Measurements from ENCODE around the gene HEATR5B. TPM values are rescaled to one million over a fixed set of nuclear protein-coding genes. Genes with fewer than 3 reads are reported as not detected.
"Not testable (repeated sequence)": the region's sequence is repeated elsewhere in the genome, so short reads cannot be mapped to it uniquely, and the experiment has no call there.

HEATR5B gene
- total RNA-seq, 1 donor from 2014 or later = 26.3 TPM

GRCh38 chr2:37005118-37005868 is 78.9 kb downstream of the HEATR5B start:
- DNase-seq (ENCODE audit: low spot score) = no peak

DNA sequence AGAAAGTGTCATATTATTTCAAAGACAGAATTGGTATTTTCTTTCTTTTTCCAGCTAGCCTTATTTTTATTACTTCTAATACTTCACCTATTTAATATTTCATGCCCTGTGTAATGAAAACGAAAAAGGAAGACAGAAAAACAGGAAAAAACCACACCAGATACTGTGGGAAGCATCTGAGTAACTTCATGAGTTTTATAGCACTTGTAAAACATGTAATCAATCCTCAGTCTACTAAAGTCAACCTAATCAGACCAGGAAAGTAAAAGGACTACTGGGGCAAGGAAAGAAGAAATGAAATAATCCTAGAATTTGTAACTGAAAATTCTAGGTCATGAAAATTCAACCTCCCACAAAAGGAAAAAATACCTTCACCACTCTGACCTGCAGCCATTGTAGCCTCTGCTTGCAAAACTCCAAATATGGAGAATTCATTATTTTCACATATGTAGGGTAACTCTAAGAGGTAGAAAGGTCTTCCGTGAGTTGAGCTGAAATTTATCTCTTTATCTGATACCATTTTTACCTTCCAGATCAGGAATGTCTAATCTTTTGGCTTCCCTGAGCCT is 83.1 kb downstream of the HEATR5B start:
- DNase-seq (ENCODE audit: low spot score) = no peak
- H3K36me3 Mint-ChIP-seq (ENCODE audit: low read depth, unreplicated experiment) = peaks cover 34% of the 10 kb centered on the region
- no peaks in the 10 kb centered on the region for H3K9me3 Mint-ChIP-seq (ENCODE audit: unreplicated experiment)
- no peak overlapping the region for H3K4me3 Mint-ChIP-seq (ENCODE audit: unreplicated experiment)
- H3K27ac Mint-ChIP-seq (ENCODE audit: unreplicated experiment) = no peak overlapping the region
- H3K4me1 Mint-ChIP-seq (ENCODE audit: unreplicated experiment) = peaks cover 12% of the 10 kb centered on the region
- TF ChIP-seq, protein P1, sequence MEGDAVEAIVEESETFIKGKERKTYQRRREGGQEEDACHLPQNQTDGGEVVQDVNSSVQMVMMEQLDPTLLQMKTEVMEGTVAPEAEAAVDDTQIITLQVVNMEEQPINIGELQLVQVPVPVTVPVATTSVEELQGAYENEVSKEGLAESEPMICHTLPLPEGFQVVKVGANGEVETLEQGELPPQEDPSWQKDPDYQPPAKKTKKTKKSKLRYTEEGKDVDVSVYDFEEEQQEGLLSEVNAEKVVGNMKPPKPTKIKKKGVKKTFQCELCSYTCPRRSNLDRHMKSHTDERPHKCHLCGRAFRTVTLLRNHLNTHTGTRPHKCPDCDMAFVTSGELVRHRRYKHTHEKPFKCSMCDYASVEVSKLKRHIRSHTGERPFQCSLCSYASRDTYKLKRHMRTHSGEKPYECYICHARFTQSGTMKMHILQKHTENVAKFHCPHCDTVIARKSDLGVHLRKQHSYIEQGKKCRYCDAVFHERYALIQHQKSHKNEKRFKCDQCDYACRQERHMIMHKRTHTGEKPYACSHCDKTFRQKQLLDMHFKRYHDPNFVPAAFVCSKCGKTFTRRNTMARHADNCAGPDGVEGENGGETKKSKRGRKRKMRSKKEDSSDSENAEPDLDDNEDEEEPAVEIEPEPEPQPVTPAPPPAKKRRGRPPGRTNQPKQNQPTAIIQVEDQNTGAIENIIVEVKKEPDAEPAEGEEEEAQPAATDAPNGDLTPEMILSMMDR (IDR thresholded peaks at IDR 0.05; ENCODE audit: unreplicated experiment) = no peak
- no peaks in the 10 kb centered on the region for H3K27me3 Mint-ChIP-seq (ENCODE audit: unreplicated experiment)

More at GRCh38 chr2:37005118-37005868, 78.9 kb downstream of the HEATR5B start:
- no peaks in the 10 kb centered on the region for H3K9me3 Mint-ChIP-seq (ENCODE audit: unreplicated experiment)
- no peak overlapping the region for H3K27ac Mint-ChIP-seq (ENCODE audit: unreplicated experiment)
- TF ChIP-seq, protein P1 (IDR thresholded peaks at IDR 0.05; ENCODE audit: unreplicated experiment) = no peak
- peaks cover 16% of the 10 kb centered on the region for H3K4me1 Mint-ChIP-seq (ENCODE audit: unreplicated experiment)
- H3K4me3 Mint-ChIP-seq (ENCODE audit: unreplicated experiment) = no peak overlapping the region
- peaks cover 21% of the 10 kb centered on the region for H3K36me3 Mint-ChIP-seq (ENCODE audit: low read depth, unreplicated experiment)
- no peaks in the 10 kb centered on the region for H3K27me3 Mint-ChIP-seq (ENCODE audit: unreplicated experiment)

- TF ChIP-seq, protein P1 (IDR thresholded peaks at IDR 0.05; ENCODE audit: unreplicated experiment) = no peak
- peaks cover 12% of the 10 kb centered on the region for H3K4me1 Mint-ChIP-seq (ENCODE audit: unreplicated experiment)
- no peak for DNase-seq (ENCODE audit: low spot score)
- no peak overlapping the region for H3K4me3 Mint-ChIP-seq (ENCODE audit: unreplicated experiment)
- no peaks in the 10 kb centered on the region for H3K27me3 Mint-ChIP-seq (ENCODE audit: unreplicated experiment)
- no peaks in the 10 kb centered on the region for H3K9me3 Mint-ChIP-seq (ENCODE audit: unreplicated experiment)
- H3K27ac Mint-ChIP-seq (ENCODE audit: unreplicated experiment) = no peak overlapping the region
- H3K36me3 Mint-ChIP-seq (ENCODE audit: low read depth, unreplicated experiment) = peaks cover 34% of the 10 kb centered on the region
Measured at GRCh38 chr2:37000318-37000717, 83.9 kb downstream of the HEATR5B start.

GRCh38 chr2:36999416-36999815 is 84.8 kb downstream of the HEATR5B start:
- H3K27ac Mint-ChIP-seq (ENCODE audit: unreplicated experiment); DNase-seq (ENCODE audit: low spot score); H3K4me1 Mint-ChIP-seq (ENCODE audit: unreplicated experiment); H3K9me3 Mint-ChIP-seq (ENCODE audit: unreplicated experiment); H3K27me3 Mint-ChIP-seq (ENCODE audit: unreplicated experiment): not testable (repeated sequence)
- H3K36me3 Mint-ChIP-seq (ENCODE audit: low read depth, unreplicated experiment) = peaks cover 25% of the 10 kb centered on the region
- H3K4me3 Mint-ChIP-seq (ENCODE audit: unreplicated experiment) = peak overlapping the region; percentile 56

DNA sequence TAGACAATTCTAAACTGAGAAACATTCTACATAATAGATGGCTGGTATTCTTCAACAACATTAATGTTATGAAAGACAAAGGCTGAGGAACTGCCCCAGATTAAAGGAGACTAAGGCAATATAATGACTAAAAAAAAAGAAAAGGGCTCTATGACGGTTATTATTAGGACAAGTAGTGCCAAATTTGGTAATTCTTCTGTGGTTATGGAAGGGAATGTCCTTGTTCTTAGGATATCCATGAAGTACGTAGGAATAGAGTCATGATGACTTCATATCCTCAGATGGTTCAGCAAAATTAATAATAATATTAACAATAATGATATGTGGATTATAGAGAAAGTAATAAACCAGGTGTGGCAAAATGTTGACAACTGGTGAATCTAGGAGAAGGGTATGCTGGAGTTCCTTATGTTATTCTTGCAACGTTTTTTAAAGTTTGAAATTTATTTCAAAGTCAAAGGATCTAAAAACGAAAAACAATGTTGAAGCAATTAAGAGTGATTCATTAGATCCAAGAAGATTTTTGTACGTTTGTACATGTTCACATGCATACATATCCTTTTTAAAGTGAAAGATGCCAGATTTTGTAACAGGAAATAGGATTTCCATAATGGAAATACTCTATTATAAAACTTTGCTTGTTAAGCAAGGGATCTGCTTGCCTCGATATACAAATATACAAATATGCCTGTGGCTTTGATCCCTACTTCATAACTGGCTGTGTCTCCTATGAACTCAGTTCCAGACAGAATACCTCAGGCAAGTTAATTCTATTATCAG is 90.1 kb downstream of the HEATR5B start:
- Mint-ChIP-seq H3K36me3 (ENCODE audit: low read depth, unreplicated experiment) (peaks cover 20% of the 10 kb centered on the region), H3K9me3 (ENCODE audit: unreplicated experiment) (no peaks in the 10 kb centered on the region), H3K27ac (ENCODE audit: unreplicated experiment) (no peak overlapping the region), H3K4me1 (ENCODE audit: unreplicated experiment) (no peaks in the 10 kb centered on the region), H3K27me3 (ENCODE audit: unreplicated experiment) (peaks cover 2% of the 10 kb centered on the region), H3K4me3 (ENCODE audit: unreplicated experiment) (no peak overlapping the region)
- TF ChIP-seq, protein P1 (IDR thresholded peaks at IDR 0.05; ENCODE audit: unreplicated experiment) = no peak
- DNase-seq (ENCODE audit: low spot score) = no peak
